Measurements from ENCODE around the gene DYNC1I1.

DYNC1I1 gene

DNA sequence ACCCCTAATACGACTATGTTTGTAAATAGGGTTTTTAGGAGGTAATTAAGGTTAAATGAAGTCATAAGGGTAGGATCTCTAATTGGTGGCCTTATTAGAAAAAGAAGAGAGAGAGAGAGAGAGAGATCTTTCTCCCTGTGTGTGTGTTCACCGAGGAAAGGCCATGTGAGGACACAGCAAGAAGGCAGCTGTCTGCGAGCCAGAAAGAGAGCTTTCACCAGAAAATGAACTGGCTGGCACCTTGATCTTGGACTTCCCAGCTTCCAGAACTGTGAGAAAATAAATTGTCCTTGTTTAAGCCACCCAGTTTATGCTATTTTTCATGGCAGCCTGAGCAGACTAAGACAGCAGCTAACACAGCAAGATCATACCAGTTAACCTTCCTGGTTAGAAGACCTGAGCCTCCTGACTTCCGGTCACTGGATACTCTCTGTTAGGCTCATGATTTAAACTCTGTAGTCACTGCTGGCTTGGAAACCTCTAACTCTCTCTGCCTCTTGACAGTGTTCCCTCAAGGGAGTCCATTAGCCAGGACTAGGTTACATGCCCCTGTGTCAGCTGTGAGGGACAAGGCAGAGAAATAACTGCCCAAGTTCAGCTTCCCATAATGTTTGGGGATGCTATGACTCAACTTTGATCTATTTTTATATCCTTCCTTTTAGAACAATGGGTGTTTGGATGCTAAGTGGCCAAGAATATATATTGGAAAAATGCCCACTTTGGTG lies 102.3 kb downstream of the DYNC1I1 start:
- no peak overlapping the region for H3K9ac ChIP-seq (ENCODE audit: low read depth in 1 of 2, low read length in 2 of 2)
- H3K4me3 ChIP-seq (ENCODE audit: low read depth in 1 of 2, low read length in 2 of 2), result no peak overlapping the region
- no peak overlapping the region for H3K27ac ChIP-seq (ENCODE audit: low read depth, low read length)
- no peaks in the 10 kb centered on the region for H3K9me3 ChIP-seq (ENCODE audit: control insufficient read depth in 1 of 2, low read length in 2 of 2)
- no peaks in the 10 kb centered on the region for H3K4me1 ChIP-seq (ENCODE audit: control insufficient read depth in 1 of 2, insufficient read depth in 2 of 2, low read length in 2 of 2)
- no peaks in the 10 kb centered on the region for H3K36me3 ChIP-seq (ENCODE audit: control insufficient read depth in 1 of 2, insufficient read depth in 2 of 2, low read length in 2 of 2)
- no peaks in the 10 kb centered on the region for H3K27me3 ChIP-seq (ENCODE audit: control insufficient read depth in 1 of 2, insufficient read depth in 2 of 2, low read length in 2 of 2)

- H3K9me3 ChIP-seq (ENCODE audit: control insufficient read depth in 1 of 2, low read length in 2 of 2), result no peaks in the 10 kb centered on the region
- no peaks in the 10 kb centered on the region for H3K27me3 ChIP-seq (ENCODE audit: control insufficient read depth in 1 of 2, insufficient read depth in 2 of 2, low read length in 2 of 2)
- no peaks in the 10 kb centered on the region for H3K36me3 ChIP-seq (ENCODE audit: control insufficient read depth in 1 of 2, insufficient read depth in 2 of 2, low read length in 2 of 2)
- H3K4me3 ChIP-seq (ENCODE audit: low read depth in 1 of 2, low read length in 2 of 2), result no peak overlapping the region
- no peak overlapping the region for H3K27ac ChIP-seq (ENCODE audit: low read depth, low read length)
- no peaks in the 10 kb centered on the region for H3K4me1 ChIP-seq (ENCODE audit: control insufficient read depth in 1 of 2, insufficient read depth in 2 of 2, low read length in 2 of 2)
- H3K9ac ChIP-seq (ENCODE audit: low read depth in 1 of 2, low read length in 2 of 2), result no peak overlapping the region
These were observed 103.2 kb downstream of the DYNC1I1 start for GRCh38 chr7:95875519-95875918.

DNA sequence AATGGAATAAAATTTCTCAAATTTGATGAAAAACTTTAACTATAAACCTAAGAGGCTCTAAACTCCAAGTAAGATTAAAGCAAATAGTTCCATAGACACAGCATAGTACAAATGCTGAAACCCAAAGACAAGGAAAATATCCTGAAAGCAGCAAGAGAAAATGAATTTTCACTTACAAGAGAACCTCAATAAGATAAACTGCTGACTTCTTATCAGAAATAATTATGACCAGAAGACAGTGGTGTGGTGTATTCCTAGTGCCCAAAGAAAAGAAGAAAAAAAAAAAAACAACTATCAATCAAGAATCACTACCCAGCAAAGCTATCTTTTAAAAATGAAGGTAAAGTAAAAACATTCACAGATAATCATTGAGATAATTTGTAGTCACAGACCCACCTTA lies 106.3 kb downstream of the DYNC1I1 start:
- H3K27ac ChIP-seq (ENCODE audit: low read depth, low read length), result no peak overlapping the region
- no peaks in the 10 kb centered on the region for H3K9me3 ChIP-seq (ENCODE audit: control insufficient read depth in 1 of 2, low read length in 2 of 2)
- no peak overlapping the region for H3K4me3 ChIP-seq (ENCODE audit: low read depth in 1 of 2, low read length in 2 of 2)
- no peaks in the 10 kb centered on the region for H3K4me1 ChIP-seq (ENCODE audit: control insufficient read depth in 1 of 2, insufficient read depth in 2 of 2, low read length in 2 of 2)
- H3K9ac ChIP-seq (ENCODE audit: low read depth in 1 of 2, low read length in 2 of 2), result no peak overlapping the region
- no peaks in the 10 kb centered on the region for H3K36me3 ChIP-seq (ENCODE audit: control insufficient read depth in 1 of 2, insufficient read depth in 2 of 2, low read length in 2 of 2)
- no peaks in the 10 kb centered on the region for H3K27me3 ChIP-seq (ENCODE audit: control insufficient read depth in 1 of 2, insufficient read depth in 2 of 2, low read length in 2 of 2)

DNA sequence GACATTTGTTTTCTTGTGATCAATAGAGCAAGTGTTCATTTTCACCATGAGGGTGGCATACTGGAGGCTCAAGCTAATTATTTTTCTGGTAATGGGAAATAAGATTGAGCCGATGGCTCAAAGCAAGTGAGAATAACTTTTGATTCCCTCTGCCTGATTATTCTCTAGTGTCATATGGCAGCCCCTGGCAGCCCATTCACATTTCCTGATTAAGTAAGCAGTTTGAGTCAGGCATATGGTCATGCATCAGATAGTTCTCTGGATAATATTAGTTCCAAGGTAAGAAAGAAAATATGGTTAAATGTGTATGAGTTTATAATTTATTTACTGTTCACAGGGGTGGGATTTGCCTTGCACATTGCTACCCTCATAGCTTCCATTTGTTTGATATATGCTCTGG lies 109.2 kb downstream of the DYNC1I1 start:
- H3K4me3 ChIP-seq (ENCODE audit: low read depth in 1 of 2, low read length in 2 of 2), result no peak overlapping the region
- no peaks in the 10 kb centered on the region for H3K36me3 ChIP-seq (ENCODE audit: control insufficient read depth in 1 of 2, insufficient read depth in 2 of 2, low read length in 2 of 2)

DNA sequence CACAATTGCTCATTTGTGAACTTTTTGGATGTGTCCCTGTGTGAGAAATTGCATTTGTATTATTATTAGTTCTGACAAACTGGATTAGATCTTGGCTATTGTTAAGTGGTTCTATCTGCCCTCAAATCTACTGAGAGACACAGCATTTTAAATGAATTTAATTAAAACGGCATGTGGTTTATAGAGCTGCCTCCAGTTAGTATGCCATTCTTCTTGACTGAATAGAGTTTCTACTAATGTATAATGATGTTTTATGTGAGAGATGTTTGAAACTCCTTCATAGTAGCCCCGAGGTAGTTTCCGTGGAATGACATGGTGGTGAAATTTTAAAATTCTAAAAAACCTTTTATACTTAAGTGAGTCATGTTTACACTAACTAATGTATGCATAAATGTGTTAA lies 110.9 kb downstream of the DYNC1I1 start:
- no peaks in the 10 kb centered on the region for H3K27me3 ChIP-seq (ENCODE audit: control insufficient read depth in 1 of 2, insufficient read depth in 2 of 2, low read length in 2 of 2)
- no peak overlapping the region for H3K4me3 ChIP-seq (ENCODE audit: low read depth in 1 of 2, low read length in 2 of 2)
- H3K4me1 ChIP-seq (ENCODE audit: control insufficient read depth in 1 of 2, insufficient read depth in 2 of 2, low read length in 2 of 2), result no peaks in the 10 kb centered on the region
- no peaks in the 10 kb centered on the region for H3K9me3 ChIP-seq (ENCODE audit: control insufficient read depth in 1 of 2, low read length in 2 of 2)
- H3K9ac ChIP-seq (ENCODE audit: low read depth in 1 of 2, low read length in 2 of 2), result no peak overlapping the region
- H3K27ac ChIP-seq (ENCODE audit: low read depth, low read length), result no peak overlapping the region
- H3K36me3 ChIP-seq (ENCODE audit: control insufficient read depth in 1 of 2, insufficient read depth in 2 of 2, low read length in 2 of 2), result no peaks in the 10 kb centered on the region

More for the DNA sequence above, 109.2 kb downstream of the DYNC1I1 start:
- H3K9ac ChIP-seq (ENCODE audit: low read depth in 1 of 2, low read length in 2 of 2), result no peak overlapping the region
- no peaks in the 10 kb centered on the region for H3K9me3 ChIP-seq (ENCODE audit: control insufficient read depth in 1 of 2, low read length in 2 of 2)
- H3K27me3 ChIP-seq (ENCODE audit: control insufficient read depth in 1 of 2, insufficient read depth in 2 of 2, low read length in 2 of 2), result no peaks in the 10 kb centered on the region
- H3K4me1 ChIP-seq (ENCODE audit: control insufficient read depth in 1 of 2, insufficient read depth in 2 of 2, low read length in 2 of 2), result no peaks in the 10 kb centered on the region
- H3K27ac ChIP-seq (ENCODE audit: low read depth, low read length), result no peak overlapping the region

- H3K4me3 ChIP-seq (ENCODE audit: low read depth in 1 of 2, low read length in 2 of 2), result no peak overlapping the region
- H3K27me3 ChIP-seq (ENCODE audit: control insufficient read depth in 1 of 2, insufficient read depth in 2 of 2, low read length in 2 of 2), result no peaks in the 10 kb centered on the region
- H3K27ac ChIP-seq (ENCODE audit: low read depth, low read length), result no peak overlapping the region
- no peaks in the 10 kb centered on the region for H3K4me1 ChIP-seq (ENCODE audit: control insufficient read depth in 1 of 2, insufficient read depth in 2 of 2, low read length in 2 of 2)
- no peaks in the 10 kb centered on the region for H3K36me3 ChIP-seq (ENCODE audit: control insufficient read depth in 1 of 2, insufficient read depth in 2 of 2, low read length in 2 of 2)
- no peak overlapping the region for H3K9ac ChIP-seq (ENCODE audit: low read depth in 1 of 2, low read length in 2 of 2)
- no peaks in the 10 kb centered on the region for H3K9me3 ChIP-seq (ENCODE audit: control insufficient read depth in 1 of 2, low read length in 2 of 2)
These were observed 114.2 kb downstream of the DYNC1I1 start for GRCh38 chr7:95886501-95887090.

GRCh38 chr7:95893484-95893883 lies 121.1 kb downstream of the DYNC1I1 start:
- Histone ChIP-seq H3K27ac (ENCODE audit: low read depth, low read length) (no peak overlapping the region), H3K9me3 (ENCODE audit: control insufficient read depth in 1 of 2, low read length in 2 of 2) (no peaks in the 10 kb centered on the region), H3K36me3 (ENCODE audit: control insufficient read depth in 1 of 2, insufficient read depth in 2 of 2, low read length in 2 of 2) (no peaks in the 10 kb centered on the region), H3K27me3 (ENCODE audit: control insufficient read depth in 1 of 2, insufficient read depth in 2 of 2, low read length in 2 of 2) (peaks cover 0 to 5% of the 10 kb centered on the region in 2 donors), H3K9ac (ENCODE audit: low read depth in 1 of 2, low read length in 2 of 2) (no peak overlapping the region), H3K4me1 (ENCODE audit: control insufficient read depth in 1 of 2, insufficient read depth in 2 of 2, low read length in 2 of 2) (no peaks in the 10 kb centered on the region), H3K4me3 (ENCODE audit: low read depth in 1 of 2, low read length in 2 of 2) (no peak overlapping the region)

DNA sequence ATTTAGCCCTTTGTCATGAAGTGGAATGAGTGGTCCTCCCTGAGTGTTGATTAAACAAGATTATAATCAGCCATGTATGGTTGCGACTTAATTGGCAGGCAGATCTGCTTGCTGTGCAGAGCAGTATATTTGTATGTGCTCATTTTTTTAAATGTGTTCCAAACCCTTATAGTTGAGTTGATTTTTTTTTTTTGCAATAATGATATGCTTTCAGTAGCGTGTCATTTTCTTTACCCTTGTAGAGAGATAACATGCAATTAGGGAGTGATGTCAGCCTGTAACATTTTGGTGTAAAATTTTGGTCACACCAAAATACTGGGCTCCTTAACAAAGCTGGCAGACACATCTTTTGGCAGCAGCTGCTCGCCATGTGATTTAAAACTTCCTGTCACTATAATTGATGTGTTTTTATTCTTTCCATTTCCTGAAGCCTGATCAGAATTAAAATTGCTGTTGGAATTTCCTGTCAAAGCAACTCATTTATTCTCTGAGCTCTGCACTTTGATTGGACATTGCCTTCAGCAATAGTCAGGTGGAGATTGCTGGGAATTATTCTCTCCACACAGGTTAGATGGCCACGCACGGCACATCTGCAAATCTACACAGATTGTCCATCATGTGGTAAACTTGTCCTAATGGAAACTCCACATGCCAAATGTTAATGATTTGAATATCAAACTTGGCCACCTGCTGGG lies 125.3 kb downstream of the DYNC1I1 start:
- no peak overlapping the region for H3K9ac ChIP-seq (ENCODE audit: low read depth in 1 of 2, low read length in 2 of 2)
- H3K4me1 ChIP-seq (ENCODE audit: control insufficient read depth in 1 of 2, insufficient read depth in 2 of 2, low read length in 2 of 2), result no peaks in the 10 kb centered on the region
- H3K9me3 ChIP-seq (ENCODE audit: control insufficient read depth in 1 of 2, low read length in 2 of 2), result no peaks in the 10 kb centered on the region
- no peaks in the 10 kb centered on the region for H3K36me3 ChIP-seq (ENCODE audit: control insufficient read depth in 1 of 2, insufficient read depth in 2 of 2, low read length in 2 of 2)
- no peak overlapping the region for H3K4me3 ChIP-seq (ENCODE audit: low read depth in 1 of 2, low read length in 2 of 2)
- H3K27ac ChIP-seq (ENCODE audit: low read depth, low read length), result no peak overlapping the region
- peaks cover 0 to 5% of the 10 kb centered on the region in 2 donors for H3K27me3 ChIP-seq (ENCODE audit: control insufficient read depth in 1 of 2, insufficient read depth in 2 of 2, low read length in 2 of 2)

DNA sequence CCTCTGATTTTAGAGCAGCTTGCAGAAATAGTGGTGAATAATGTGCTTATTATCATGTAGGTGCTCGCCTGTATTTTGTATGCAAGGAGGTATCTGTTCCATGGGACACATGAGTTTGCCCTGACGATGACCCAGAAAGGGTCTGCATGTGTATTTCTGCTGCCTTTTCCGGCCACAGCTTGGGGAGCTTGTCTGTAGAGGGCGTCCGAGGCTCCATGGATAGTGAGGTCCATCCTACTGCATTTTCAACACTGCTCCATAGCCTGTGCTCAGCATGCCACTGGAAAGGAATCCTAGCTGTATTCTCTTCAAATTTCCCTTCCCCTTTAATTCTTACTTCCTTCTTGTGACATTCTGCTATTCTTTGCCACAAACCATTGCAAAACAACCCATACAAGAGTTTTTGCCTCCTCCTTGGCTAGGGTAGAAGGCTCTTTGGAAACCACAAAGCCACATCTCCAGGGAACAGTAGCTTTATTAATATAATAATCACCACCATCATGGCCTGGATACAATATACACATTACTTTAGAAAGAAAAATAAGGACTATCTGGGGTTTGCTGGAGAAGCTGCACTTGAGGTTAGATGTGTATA lies 127.7 kb downstream of the DYNC1I1 start:
- Histone ChIP-seq H3K4me1 (ENCODE audit: control insufficient read depth in 1 of 2, insufficient read depth in 2 of 2, low read length in 2 of 2) (no peaks in the 10 kb centered on the region), H3K27me3 (ENCODE audit: control insufficient read depth in 1 of 2, insufficient read depth in 2 of 2, low read length in 2 of 2) (peaks cover 0 to 5% of the 10 kb centered on the region in 2 donors), H3K9me3 (ENCODE audit: control insufficient read depth in 1 of 2, low read length in 2 of 2) (no peaks in the 10 kb centered on the region), H3K4me3 (ENCODE audit: low read depth in 1 of 2, low read length in 2 of 2) (no peak overlapping the region), H3K9ac (ENCODE audit: low read depth in 1 of 2, low read length in 2 of 2) (no peak overlapping the region), H3K27ac (ENCODE audit: low read depth, low read length) (no peak overlapping the region), H3K36me3 (ENCODE audit: control insufficient read depth in 1 of 2, insufficient read depth in 2 of 2, low read length in 2 of 2) (no peaks in the 10 kb centered on the region)

- H3K9me3 ChIP-seq (ENCODE audit: control insufficient read depth in 1 of 2, low read length in 2 of 2), result no peaks in the 10 kb centered on the region
- no peaks in the 10 kb centered on the region for H3K4me1 ChIP-seq (ENCODE audit: control insufficient read depth in 1 of 2, insufficient read depth in 2 of 2, low read length in 2 of 2)
- no peak overlapping the region for H3K9ac ChIP-seq (ENCODE audit: low read depth in 1 of 2, low read length in 2 of 2)
- no peak overlapping the region for H3K4me3 ChIP-seq (ENCODE audit: low read depth in 1 of 2, low read length in 2 of 2)
- H3K27ac ChIP-seq (ENCODE audit: low read depth, low read length), result no peak overlapping the region
- peaks cover 0 to 5% of the 10 kb centered on the region in 2 donors for H3K27me3 ChIP-seq (ENCODE audit: control insufficient read depth in 1 of 2, insufficient read depth in 2 of 2, low read length in 2 of 2)
- no peaks in the 10 kb centered on the region for H3K36me3 ChIP-seq (ENCODE audit: control insufficient read depth in 1 of 2, insufficient read depth in 2 of 2, low read length in 2 of 2)
These were observed 128.7 kb downstream of the DYNC1I1 start for GRCh38 chr7:95901006-95901405.
